Mammary epithelial cell (primary cell): ENCODE data around the gene MAP2K7.

Source experiments
- CTCF ChIP-seq, 2 donors: IDR thresholded peaks in 1 of 2; conservative IDR thresholded peaks in 1 of 2; 2 replicates each; pipeline ENCODE4 v1.5.1; 2011 to 2012; ENCODE audit warnings: inconsistent platforms in 2 of 2, low read length in 2 of 2, mild to moderate bottlenecking in 2 of 2, control low read depth in 1 of 2, low read depth in 1 of 2; ENCODE audit not compliant: insufficient read depth in 1 of 2; ENCODE audit errors: extremely low read depth in 1 of 2
- EZH2 ChIP-seq: IDR thresholded peaks from 2 replicates; pipeline ENCODE4 v1.6.1; 2012; ENCODE audit warnings: low read length, inconsistent platforms, borderline replicate concordance

- TF ChIP-seq CTCF (conservative IDR thresholded peaks at IDR 0.05 in 1 of 2, IDR thresholded peaks at IDR 0.05 in 1 of 2; ENCODE audit: extremely low read depth in 1 of 2, insufficient read depth in 1 of 2, low read depth in 1 of 2, low read length in 2 of 2) (no peak), EZH2 (no peak)
Measured at GRCh38 chr19:7907122-7907521, 3.4 kb downstream of the MAP2K7 start.
